Spleen (tissue), 7 donors: ENCODE results near the gene PAXX.

ENCODE experiments used
- CTCF ChIP-seq, 11 experiments: fragments of 200-600 bp in 7 of 11; fragments of 450-650 bp in 4 of 11; sonication (generic) in 4 of 11; IDR thresholded peaks in 8 of 11; conservative IDR thresholded peaks in 3 of 11; 1 replicate in 7 of 11; 2 replicates in 4 of 11; pipeline versions ENCODE4 v1.4.0 to v1.8.0; 2016 to 2021; ENCODE audit warnings: antibody characterized with exemption in 11 of 11, inconsistent platforms in 4 of 11, mild to moderate bottlenecking in 1 of 11
- POLR2AphosphoS5 ChIP-seq, 3 donors: sonication (generic); formaldehyde crosslinking; IDR thresholded peaks; one replicate each; pipeline ENCODE4 v1.5.1; 2017; ENCODE audit warnings: antibody characterized with exemption in 3 of 3
- donor health status: DM: no; HTN: no; CAD: no; lungs with moderate emphysema.
- donor health status: DM: no; HTN: no; CAD: no.
- donor health status: DM: no; HTN: no; CAD: no.

- TF ChIP-seq CTCF (IDR thresholded peaks at IDR 0.05 in 8 of 11, conservative IDR thresholded peaks at IDR 0.05 in 3 of 11) (no peak), POLR2AphosphoS5 (IDR thresholded peaks at IDR 0.05) (no peak)
Measured at GRCh38 chr9:136988872-136989271, 3.4 kb upstream of the PAXX start.
